Measurements from ENCODE around the gene RASA2. TPM values are rescaled to one million over a fixed set of nuclear protein-coding genes. Genes with fewer than 3 reads are reported as not detected.

RASA2 gene
- total and polyA plus RNA-seq, 2 of the 4 experiments (the other 2 are of a cell fraction) = 6.1 to 14.0 TPM

GRCh38 chr3:141575879-141576743 is 89.3 kb downstream of the RASA2 start:
- H3K79me1 ChIP-seq (ENCODE audit: low read depth in 1 of 2, low read length in 2 of 2) = peaks cover 4 to 6% of the 10 kb centered on the region in 2 experiments; a peak in 3 of 4 replicates
- BruUV-seq (replicated peaks) = no TSS peak
- no peak overlapping the region for H4K5ac ChIP-seq (ENCODE audit: low read depth, low read length)
- H2BK15ac ChIP-seq (ENCODE audit: low read depth, low read length) = no peak overlapping the region
- H2AK9ac ChIP-seq (replicated peaks; ENCODE audit: low read depth, low read length, poor library complexity) = no peak overlapping the region
- ATAC-seq (ENCODE audit: low read depth) (peak; percentile 79), DNase-seq (peak; percentile 40)
- no peak overlapping the region for H4K8ac ChIP-seq (ENCODE audit: low read depth in 2 of 2, low read length in 2 of 2)
- no peak overlapping the region for H3K23ac ChIP-seq (ENCODE audit: low read depth, low read length)
- H3K36me3 ChIP-seq (ENCODE audit: control insufficient read depth, insufficient read depth, low read length) = peaks cover 16% of the 10 kb centered on the region
- ChIA-PET CTCF (interaction anchor here (0.6 to 1.1 kb wide), 4 partner anchors 29 to 378 kb away, joined by 3 to 5 read pairs (median 4); no protein-coding TSS in a partner anchor), POLR2A (ENCODE audit: unreplicated experiment) (no interaction called here)
- H3K56ac ChIP-seq (ENCODE audit: extremely low read depth, insufficient read depth, low read length) = no peak overlapping the region
- dilution Hi-C loops (cut with HindIII; ENCODE audit: low sequenced_read_pairs, unreplicated experiment) = no loop called here
- no peak overlapping the region for H4K91ac ChIP-seq (ENCODE audit: insufficient read depth, low read depth, low read length)
- H3K14ac ChIP-seq (replicated peaks; ENCODE audit: low read depth, low read length) = no peak overlapping the region
- no peak overlapping the region for H2BK120ac ChIP-seq (ENCODE audit: low read depth, low read length)
- intact Hi-C loops (cut with micrococcal nuclease) = loop anchor here (1.0 to 5.0 kb wide), 4 partner anchors 162 to 423 kb away; partner anchors contain the start of gene RNF7
- no peak overlapping the region for H3K4me3 ChIP-seq (ENCODE audit: insufficient read depth, low read depth, low read length)
- H3K9me3 ChIP-seq (ENCODE audit: control insufficient read depth, insufficient read depth, low read length) = no peaks in the 10 kb centered on the region
- H4K20me1 ChIP-seq (ENCODE audit: insufficient read depth, low read length) = no peaks in the 10 kb centered on the region
- peak overlapping the region; percentile 77; the same call in 1 of the 2 replicates for H3K4me2 ChIP-seq (ENCODE audit: low read depth, low read length)
- H2AFZ ChIP-seq (replicated peaks; ENCODE audit: low read length, poor library complexity) = no peak overlapping the region
- no CpG with 5 or more reads among the region's 13 CpGs for WGBS, 2 experiments (ENCODE audit: extremely low coverage in 2 of 2, insufficient read length in 1 of 2)
- no peak overlapping the region for H2AK5ac ChIP-seq (ENCODE audit: low read depth, low read length)
- in situ Hi-C loops (cut with MboI; ENCODE audit: low sequenced_read_pairs) = loop anchor here (25.0 kb wide), 1 partner anchor 411 kb away; no protein-coding TSS in a partner anchor
- H3K9ac ChIP-seq (ENCODE audit: low read depth, low read length) = no peak overlapping the region
- H2BK20ac ChIP-seq (ENCODE audit: low read depth, low read length) = no peak overlapping the region
- H3K27me3 ChIP-seq (ENCODE audit: control insufficient read depth, insufficient read depth, low read length) = no peaks in the 10 kb centered on the region
- H3K18ac ChIP-seq (ENCODE audit: low read depth, low read length) = no peak overlapping the region
- no peak overlapping the region for H3K27ac ChIP-seq (ENCODE audit: insufficient read depth, low read length)
- no peaks in the 10 kb centered on the region; the same call in 1 of the 2 replicates for H3K9me1 ChIP-seq (ENCODE audit: insufficient read depth, low read length)
- H3K4ac ChIP-seq (ENCODE audit: low read depth, low read length) = no peak overlapping the region
- no peak overlapping the region for H2BK5ac ChIP-seq (ENCODE audit: low read depth, low read length, poor library complexity, severe bottlenecking)
- H3K4me1 ChIP-seq (ENCODE audit: control insufficient read depth, insufficient read depth, low read length) = peaks cover 2% of the 10 kb centered on the region; the same call in 1 of the 2 replicates
- TF ChIP-seq BHLHE40 (IDR thresholded peaks at IDR 0.05; ENCODE audit: low read depth, low read length) (no peak), NFE2L2 (IDR thresholded peaks at IDR 0.05; ENCODE audit: low read depth, low read length) (no peak), ELK1 (IDR thresholded peaks at IDR 0.05; ENCODE audit: borderline replicate concordance, low read depth, low read length) (no peak), MAZ (IDR thresholded peaks at IDR 0.05; ENCODE audit: borderline replicate concordance, low read depth, low read length) (no peak), FOS (IDR thresholded peaks at IDR 0.05; ENCODE audit: low read depth, low read length) (no peak), RAD21 (IDR thresholded peaks at IDR 0.05; ENCODE audit: low read length) (peak; percentile 56), CHD1 (IDR thresholded peaks at IDR 0.05; ENCODE audit: low read depth, low read length) (no peak), MXI1 (IDR thresholded peaks at IDR 0.05; ENCODE audit: borderline replicate concordance, low read depth, low read length) (no peak), MAFK (IDR thresholded peaks at IDR 0.05; ENCODE audit: low read depth, low read length) (no peak), RFX5 (IDR thresholded peaks at IDR 0.05; ENCODE audit: low read depth, low read length) (no peak), CTCF (conservative IDR thresholded peaks at IDR 0.05; ENCODE audit: low read depth, low read length) (peak; percentile 55), RCOR1 (IDR thresholded peaks at IDR 0.05; ENCODE audit: insufficient replicate concordance, low read length) (no peak), USF2 (IDR thresholded peaks at IDR 0.05; ENCODE audit: low read depth, low read length) (no peak), POLR2A (IDR thresholded peaks at IDR 0.05; ENCODE audit: low read depth, low read length) (no peak)
